VCaP (cell line): ENCODE measurements around the gene CHD9.
"Not testable (repeated sequence)": the region's sequence is repeated elsewhere in the genome, so short reads cannot be mapped to it uniquely, and the experiment has no call there.

Experiments
- H3K27ac ChIP-seq: fragments of 450-650 bp; 2 replicates; pipeline ENCODE4 v1.5.1; 2017
- TF ChIP-seq, protein P1 (sequence below): fragments of 450-650 bp; conservative IDR thresholded peaks from 2 replicates; pipeline ENCODE4 v1.5.1; 2017; ENCODE audit warnings: mild to moderate bottlenecking, moderate library complexity

Gene CHD9

DNA sequence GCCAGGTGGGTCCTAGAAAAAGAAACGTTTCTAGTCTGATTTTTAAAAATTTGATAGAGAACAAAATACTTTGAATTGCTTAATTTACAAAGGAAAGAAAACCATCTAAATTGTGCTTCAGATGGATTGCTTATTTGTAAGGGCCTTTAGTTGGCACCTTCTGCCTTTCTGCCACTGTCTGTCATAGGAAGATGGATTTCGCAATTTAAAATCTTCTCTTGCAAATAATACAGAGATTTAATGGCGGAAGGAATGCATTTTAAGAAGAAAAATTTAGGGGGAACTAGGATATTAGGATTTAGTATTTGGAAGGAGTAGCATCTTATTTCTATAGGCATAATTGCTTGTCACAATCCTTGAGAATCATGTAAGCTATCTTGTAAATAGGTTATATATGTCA is 204.0 kb downstream of the CHD9 start:
- no peak overlapping the region for H3K27ac ChIP-seq
- TF ChIP-seq, protein P1, sequence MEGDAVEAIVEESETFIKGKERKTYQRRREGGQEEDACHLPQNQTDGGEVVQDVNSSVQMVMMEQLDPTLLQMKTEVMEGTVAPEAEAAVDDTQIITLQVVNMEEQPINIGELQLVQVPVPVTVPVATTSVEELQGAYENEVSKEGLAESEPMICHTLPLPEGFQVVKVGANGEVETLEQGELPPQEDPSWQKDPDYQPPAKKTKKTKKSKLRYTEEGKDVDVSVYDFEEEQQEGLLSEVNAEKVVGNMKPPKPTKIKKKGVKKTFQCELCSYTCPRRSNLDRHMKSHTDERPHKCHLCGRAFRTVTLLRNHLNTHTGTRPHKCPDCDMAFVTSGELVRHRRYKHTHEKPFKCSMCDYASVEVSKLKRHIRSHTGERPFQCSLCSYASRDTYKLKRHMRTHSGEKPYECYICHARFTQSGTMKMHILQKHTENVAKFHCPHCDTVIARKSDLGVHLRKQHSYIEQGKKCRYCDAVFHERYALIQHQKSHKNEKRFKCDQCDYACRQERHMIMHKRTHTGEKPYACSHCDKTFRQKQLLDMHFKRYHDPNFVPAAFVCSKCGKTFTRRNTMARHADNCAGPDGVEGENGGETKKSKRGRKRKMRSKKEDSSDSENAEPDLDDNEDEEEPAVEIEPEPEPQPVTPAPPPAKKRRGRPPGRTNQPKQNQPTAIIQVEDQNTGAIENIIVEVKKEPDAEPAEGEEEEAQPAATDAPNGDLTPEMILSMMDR = no peak

DNA sequence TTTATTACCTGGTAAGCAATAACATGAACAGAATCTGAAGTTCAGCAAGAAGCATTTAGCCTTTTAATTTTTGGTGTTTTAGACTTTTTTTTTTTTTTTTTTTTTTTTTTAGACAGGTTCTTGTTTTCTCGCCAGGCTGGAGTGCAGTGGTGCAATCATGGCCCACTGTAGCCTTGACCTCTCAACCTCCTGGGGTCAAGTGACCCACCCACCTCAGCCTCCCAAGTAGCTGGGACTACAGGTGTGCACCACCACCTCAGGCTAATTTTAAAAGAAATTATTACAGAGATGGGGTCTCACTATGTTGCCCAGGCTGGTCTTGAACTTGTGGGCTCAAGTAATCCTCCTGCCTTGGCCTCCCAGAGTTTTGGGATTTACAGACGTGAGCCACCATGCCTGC is 206.5 kb downstream of the CHD9 start:
- TF ChIP-seq, protein P1 = no peak
- H3K27ac ChIP-seq = no peak overlapping the region

DNA sequence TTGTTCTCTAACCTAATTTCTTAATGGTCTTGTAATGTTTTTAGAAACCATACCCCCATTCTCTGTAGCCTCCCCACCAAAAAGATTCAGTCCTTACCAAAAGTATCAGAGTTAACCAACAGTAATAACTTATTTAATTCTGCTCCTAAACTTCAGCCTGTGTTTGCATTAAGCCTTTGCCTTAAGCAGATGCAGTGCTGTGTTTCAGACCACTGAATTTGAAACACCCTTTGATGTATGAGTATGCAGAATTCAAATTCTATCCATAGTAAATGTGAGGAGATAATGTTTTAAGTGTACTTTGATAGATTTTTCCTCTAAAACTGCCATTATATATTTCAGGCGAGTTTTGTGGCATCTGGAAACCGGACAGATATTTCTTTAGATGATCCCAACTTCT is 207.9 kb downstream of the CHD9 start:
- no peak overlapping the region for H3K27ac ChIP-seq
- TF ChIP-seq, protein P1 = no peak

DNA sequence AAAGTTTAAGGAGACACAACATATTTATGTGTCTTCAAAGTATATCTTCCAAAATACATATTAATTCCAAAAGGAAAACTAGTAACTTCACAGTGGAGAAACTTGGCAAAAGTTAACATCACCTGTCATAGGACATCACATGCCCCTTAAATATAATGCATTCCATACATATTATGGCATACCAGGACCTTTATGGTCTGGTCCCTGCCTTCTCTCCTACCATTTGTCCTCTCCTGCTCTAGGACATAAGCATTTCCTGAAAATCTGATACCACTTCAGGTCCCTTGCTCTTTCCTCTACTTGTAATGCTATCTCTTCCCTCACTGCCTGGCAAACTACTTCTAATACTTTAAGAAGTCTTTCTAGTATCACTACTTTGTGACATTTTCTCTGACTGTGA is 211.4 kb downstream of the CHD9 start:
- no peak overlapping the region for H3K27ac ChIP-seq
- TF ChIP-seq, protein P1 = no peak

DNA sequence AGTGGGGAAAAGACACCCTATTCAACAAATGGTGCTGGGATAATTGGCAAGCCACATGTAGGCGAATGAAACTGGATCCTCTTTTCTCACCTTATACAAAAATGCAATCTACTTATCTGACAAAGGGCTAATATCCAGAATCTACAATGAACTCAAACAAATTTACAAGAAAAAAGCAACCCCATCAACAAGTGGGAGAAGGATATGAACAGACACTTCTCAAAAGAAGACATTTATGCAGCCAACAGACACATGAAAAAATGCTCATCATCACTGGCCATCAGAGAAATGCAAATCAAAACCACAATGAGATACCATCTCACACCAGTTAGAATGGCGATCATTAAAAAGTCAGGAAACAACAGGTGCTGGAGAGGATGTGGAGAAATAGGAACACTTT is 223.7 kb downstream of the CHD9 start:
- not testable (repeated sequence) for H3K27ac ChIP-seq

DNA sequence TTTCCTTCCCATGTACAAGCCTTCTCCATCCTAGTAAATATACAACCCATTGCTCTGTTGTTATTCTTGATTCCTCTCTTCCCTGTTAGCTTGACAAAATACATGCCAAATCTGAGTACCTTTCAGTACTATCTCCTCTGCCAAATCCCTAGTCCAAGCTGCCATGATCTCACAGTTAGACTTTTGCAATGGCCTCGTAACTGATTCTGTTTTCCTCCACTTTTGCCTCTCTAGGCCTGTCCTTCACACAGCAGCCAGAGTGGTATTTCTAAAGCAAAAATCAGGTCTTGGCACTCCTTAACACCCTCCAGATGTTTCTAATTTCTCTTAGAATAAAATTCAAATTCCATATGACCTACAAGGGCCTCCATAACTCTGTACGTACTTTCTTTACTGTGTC is 226.5 kb downstream of the CHD9 start:
- peak overlapping the region; percentile 50 for H3K27ac ChIP-seq
- TF ChIP-seq, protein P1 = no peak

DNA sequence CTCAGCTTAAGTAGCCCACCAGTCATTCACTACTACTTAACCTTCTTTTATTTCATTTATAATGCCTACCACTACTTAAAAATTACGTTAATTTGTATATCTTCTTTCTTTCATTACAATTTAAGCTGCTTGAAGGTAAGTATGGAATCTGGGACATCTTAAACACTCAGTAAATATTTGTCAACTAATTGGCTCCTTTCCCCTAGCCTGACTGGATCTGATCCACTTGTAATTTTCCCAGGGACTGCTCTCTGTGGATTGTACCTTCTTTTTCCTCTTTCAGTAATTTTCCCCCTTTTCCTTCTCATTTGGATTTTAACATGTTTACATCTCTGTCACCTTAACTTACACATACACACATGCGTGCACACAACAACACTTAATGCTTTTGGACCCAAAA is 227.1 kb downstream of the CHD9 start:
- TF ChIP-seq, protein P1 = no peak
- H3K27ac ChIP-seq = peak overlapping the region; percentile 50

DNA sequence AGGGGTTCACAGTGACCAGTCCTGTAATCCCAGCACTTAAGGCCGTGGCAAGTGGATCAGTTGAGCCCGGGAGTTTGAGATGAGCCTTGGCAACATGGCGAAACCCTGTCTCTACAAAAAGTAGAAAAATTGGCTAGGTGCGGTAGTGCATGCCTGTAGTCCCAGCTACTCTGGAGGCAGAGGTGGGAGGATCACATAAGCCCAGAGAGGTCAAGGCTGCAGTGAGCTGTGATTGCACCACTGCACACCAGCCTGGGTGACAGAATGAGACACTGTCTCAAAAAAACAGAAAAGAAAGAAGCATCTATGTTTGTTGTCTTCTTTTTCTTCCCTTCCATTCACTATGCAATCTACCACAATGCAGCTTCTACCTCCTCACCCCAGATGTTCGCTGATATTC is 227.5 kb downstream of the CHD9 start:
- H3K27ac ChIP-seq = peak overlapping the region; percentile 50
- TF ChIP-seq, protein P1 = no peak
